DOHH2 (cell line): ENCODE data around the gene PIK3R2.

ENCODE experiments used
- H3F3A ChIP-seq: fragments of 200-600 bp; sonication (generic), shearing (Covaris generic); 2 replicates; pipeline ENCODE4 v1.6.0; 2016; ENCODE audit warnings: antibody characterized with exemption, mild to moderate bottlenecking; ENCODE audit not compliant: control insufficient read depth, insufficient read depth
- H3K27ac ChIP-seq: fragments of 200-600 bp; sonication (generic); 2 replicates; pipeline ENCODE4 v1.5.1; 2014; ENCODE audit warnings: low read depth, mild to moderate bottlenecking, low read length, moderate library complexity
- H3K27me3 ChIP-seq: fragments of 200-600 bp; sonication (generic); 2 replicates; pipeline ENCODE4 v1.6.1; 2014; ENCODE audit warnings: mild to moderate bottlenecking, low read length, mixed read lengths; ENCODE audit not compliant: control insufficient read depth
- H3K36me3 ChIP-seq: fragments of 200-600 bp; sonication (generic); 2 replicates; pipeline ENCODE4 v1.6.1; 2014; ENCODE audit warnings: mild to moderate bottlenecking, low read length, moderate library complexity, mixed read lengths; ENCODE audit not compliant: control insufficient read depth
- H3K4me1 ChIP-seq: fragments of 200-600 bp; sonication (generic); 2 replicates; pipeline ENCODE4 v1.6.1; 2014; ENCODE audit warnings: mild to moderate bottlenecking, low read length, mixed read lengths; ENCODE audit not compliant: control insufficient read depth
- H3K4me2 ChIP-seq: fragments of 200-600 bp; sonication (generic); 2 replicates; pipeline ENCODE4 v1.6.0; 2014; ENCODE audit warnings: mild to moderate bottlenecking, low read length, moderate library complexity
- H3K4me3 ChIP-seq: fragments of 200-600 bp; sonication (generic); 2 replicates; pipeline ENCODE4 v1.5.1; 2014; ENCODE audit warnings: mild to moderate bottlenecking, low read length, mixed read lengths
- H3K79me2 ChIP-seq: fragments of 200-600 bp; sonication (generic); 2 replicates; pipeline ENCODE4 v1.6.1; 2014; ENCODE audit warnings: mild to moderate bottlenecking, low read length, mixed read lengths; ENCODE audit not compliant: control insufficient read depth
- H3K9me2 ChIP-seq: fragments of 200-600 bp; sonication (generic); replicated peaks from 2 replicates; pipeline ENCODE4 v1.6.1; 2014; ENCODE audit warnings: mild to moderate bottlenecking, low read length, mixed read lengths; ENCODE audit not compliant: control insufficient read depth
- H3K9me3 ChIP-seq: fragments of 200-600 bp; sonication (generic); 2 replicates; pipeline ENCODE4 v1.6.1; 2014; ENCODE audit warnings: antibody characterized with exemption, low read length, mixed read lengths; ENCODE audit not compliant: control insufficient read depth, insufficient read depth
- H4K20me1 ChIP-seq: fragments of 200-600 bp; sonication (generic); 2 replicates; pipeline ENCODE4 v1.6.0; 2014; ENCODE audit warnings: low read depth, mild to moderate bottlenecking, antibody characterized with exemption, low read length, moderate library complexity; ENCODE audit not compliant: control insufficient read depth, insufficient read depth
- EZH2phosphoT487 ChIP-seq: fragments of 200-600 bp; sonication (generic); IDR thresholded peaks from 2 replicates; pipeline ENCODE4 v1.6.1; 2017; ENCODE audit warnings: borderline replicate concordance, mild to moderate bottlenecking, antibody characterized with exemption, low read length, moderate library complexity, mixed read lengths
- TF ChIP-seq, protein P1 (sequence below): fragments of 200-600 bp; sonication (generic); IDR thresholded peaks from one replicate; pipeline ENCODE4 v1.5.1; 2014; ENCODE audit warnings: antibody characterized with exemption, mild to moderate bottlenecking, low read depth, low read length; ENCODE audit not compliant: poor library complexity, severe bottlenecking

Gene PIK3R2

DNA sequence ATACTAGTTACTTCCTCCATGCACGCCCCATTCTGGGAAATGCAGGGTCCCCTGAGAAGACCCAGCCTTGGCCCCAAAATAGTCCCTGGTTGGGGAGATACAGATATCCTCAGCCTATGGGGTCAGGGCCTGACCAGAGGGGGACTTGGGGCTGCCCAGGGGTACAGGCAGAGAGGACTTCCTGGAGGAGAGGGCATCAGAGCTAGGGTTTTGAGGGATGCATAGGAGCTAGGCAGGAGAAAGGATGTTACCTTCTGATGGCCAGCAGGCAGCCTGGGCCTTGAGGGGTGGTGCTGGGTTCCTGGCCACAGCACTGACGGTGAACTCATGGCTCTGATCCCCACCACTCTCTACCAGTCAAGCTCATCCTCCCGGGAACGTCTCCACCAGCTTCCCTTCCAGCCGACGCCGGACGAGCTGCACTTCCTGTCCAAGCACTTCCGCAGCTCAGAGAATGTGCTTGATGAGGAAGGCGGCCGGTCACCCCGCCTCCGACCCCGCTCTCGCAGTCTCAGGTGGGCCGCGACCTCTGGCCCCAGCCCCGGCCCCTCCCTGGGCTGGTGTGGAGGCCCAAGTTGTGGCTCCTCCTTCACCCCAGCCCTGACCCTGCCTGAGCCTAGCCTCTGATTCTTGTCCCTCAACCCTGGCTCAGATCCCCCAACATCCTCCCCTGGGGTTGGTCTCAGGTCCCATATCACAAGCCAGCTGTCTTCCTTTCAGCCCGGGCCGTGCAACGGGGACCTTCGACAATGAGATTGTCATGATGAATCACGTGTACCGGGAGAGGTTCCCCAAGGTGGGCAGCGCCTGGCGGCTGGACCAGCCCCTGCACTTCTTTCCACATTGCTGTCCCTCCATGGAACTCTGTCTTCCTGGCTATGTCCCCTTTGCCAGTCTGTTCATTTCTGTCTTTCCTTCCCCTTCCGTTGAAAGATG, 29.8 kb upstream of the PIK3R2 start:
- H3K36me3 ChIP-seq, result peaks cover 26% of the 10 kb centered on the region
- TF ChIP-seq, protein P1, sequence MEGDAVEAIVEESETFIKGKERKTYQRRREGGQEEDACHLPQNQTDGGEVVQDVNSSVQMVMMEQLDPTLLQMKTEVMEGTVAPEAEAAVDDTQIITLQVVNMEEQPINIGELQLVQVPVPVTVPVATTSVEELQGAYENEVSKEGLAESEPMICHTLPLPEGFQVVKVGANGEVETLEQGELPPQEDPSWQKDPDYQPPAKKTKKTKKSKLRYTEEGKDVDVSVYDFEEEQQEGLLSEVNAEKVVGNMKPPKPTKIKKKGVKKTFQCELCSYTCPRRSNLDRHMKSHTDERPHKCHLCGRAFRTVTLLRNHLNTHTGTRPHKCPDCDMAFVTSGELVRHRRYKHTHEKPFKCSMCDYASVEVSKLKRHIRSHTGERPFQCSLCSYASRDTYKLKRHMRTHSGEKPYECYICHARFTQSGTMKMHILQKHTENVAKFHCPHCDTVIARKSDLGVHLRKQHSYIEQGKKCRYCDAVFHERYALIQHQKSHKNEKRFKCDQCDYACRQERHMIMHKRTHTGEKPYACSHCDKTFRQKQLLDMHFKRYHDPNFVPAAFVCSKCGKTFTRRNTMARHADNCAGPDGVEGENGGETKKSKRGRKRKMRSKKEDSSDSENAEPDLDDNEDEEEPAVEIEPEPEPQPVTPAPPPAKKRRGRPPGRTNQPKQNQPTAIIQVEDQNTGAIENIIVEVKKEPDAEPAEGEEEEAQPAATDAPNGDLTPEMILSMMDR, result no peak
- TF ChIP-seq EZH2phosphoT487, result no peak
- no peak overlapping the region for H3K27ac ChIP-seq
- H3K27me3 ChIP-seq, result no peaks in the 10 kb centered on the region
- no peaks in the 10 kb centered on the region for H3K9me2 ChIP-seq
- H3K4me1 ChIP-seq, result peaks cover 22% of the 10 kb centered on the region
- peaks cover 17% of the 10 kb centered on the region for H3K79me2 ChIP-seq
- no peaks in the 10 kb centered on the region; the same call in 1 of the 2 replicates for H4K20me1 ChIP-seq
- no peak overlapping the region for H3K4me3 ChIP-seq
- no peaks in the 10 kb centered on the region for H3K9me3 ChIP-seq
- H3K4me2 ChIP-seq, result no peak overlapping the region
- H3F3A ChIP-seq, result peaks cover 10% of the 10 kb centered on the region

DNA sequence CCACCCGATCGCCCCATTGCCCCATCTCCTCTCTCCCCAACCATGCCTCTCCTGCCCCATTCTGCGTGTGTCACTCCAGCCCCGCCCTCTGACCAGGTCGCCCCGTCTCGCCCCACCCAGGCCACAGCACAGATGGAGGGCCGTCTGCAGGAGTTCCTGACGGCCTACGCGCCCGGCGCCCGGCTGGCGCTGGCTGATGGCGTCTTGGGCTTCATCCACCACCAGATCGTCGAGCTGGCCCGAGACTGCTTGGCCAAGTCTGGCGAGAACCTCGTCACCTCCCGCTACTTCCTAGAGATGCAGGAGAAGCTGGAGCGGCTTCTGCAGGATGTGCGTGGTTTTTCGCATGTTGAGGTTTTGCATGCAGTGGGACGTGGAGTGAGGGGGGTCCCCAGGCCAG, 29.1 kb upstream of the PIK3R2 start:
- Histone ChIP-seq H3K79me2 (peaks cover 10% of the 10 kb centered on the region), H3K27ac (no peak overlapping the region), H3K4me3 (no peak overlapping the region), H4K20me1 (no peaks in the 10 kb centered on the region; the same call in 1 of the 2 replicates), H3K9me3 (no peaks in the 10 kb centered on the region), H3K4me1 (peaks cover 15% of the 10 kb centered on the region), H3K9me2 (no peaks in the 10 kb centered on the region), H3F3A (peaks cover 7% of the 10 kb centered on the region), H3K4me2 (no peak overlapping the region), H3K27me3 (no peaks in the 10 kb centered on the region), H3K36me3 (peaks cover 33% of the 10 kb centered on the region)
- no peak for TF ChIP-seq EZH2phosphoT487
- TF ChIP-seq, protein P1, result no peak

DNA sequence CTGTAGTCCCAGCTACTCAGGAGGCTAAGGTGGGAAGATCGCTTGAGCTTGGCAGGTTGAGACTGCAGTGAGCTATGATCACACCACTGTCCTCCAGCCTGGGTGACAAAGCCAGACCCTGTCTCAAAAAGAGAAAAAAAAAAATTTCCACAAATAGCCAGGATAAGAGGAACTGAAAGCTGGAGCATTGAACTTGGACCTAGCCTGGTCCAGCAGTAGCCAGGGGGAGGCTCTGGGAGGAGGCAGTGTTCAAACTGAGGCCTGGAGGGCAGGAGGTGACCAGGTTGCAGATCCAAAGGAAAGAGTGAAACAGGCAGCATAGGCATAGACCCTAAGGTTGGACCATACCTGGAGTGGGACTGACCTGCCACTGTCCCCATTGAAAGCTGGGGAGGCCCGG, 26.9 kb upstream of the PIK3R2 start:
- 0 out of 2 replicates have a peak, but pooled peaks cover 3% of the 10 kb centered on the region for H3K4me1 ChIP-seq
- H3K27ac ChIP-seq, result no peak overlapping the region
- TF ChIP-seq, protein P1, result no peak
- no peak for TF ChIP-seq EZH2phosphoT487
- H3K4me3 ChIP-seq, result no peak overlapping the region
- no peaks in the 10 kb centered on the region for H3K9me3 ChIP-seq
- no peaks in the 10 kb centered on the region for H3K9me2 ChIP-seq
- H3K27me3 ChIP-seq, result no peaks in the 10 kb centered on the region
- H3K4me2 ChIP-seq, result no peak overlapping the region
- H3K79me2 ChIP-seq, result no peaks in the 10 kb centered on the region
- H3K36me3 ChIP-seq, result peaks cover 43% of the 10 kb centered on the region
- no peaks in the 10 kb centered on the region for H4K20me1 ChIP-seq
- H3F3A ChIP-seq, result no peaks in the 10 kb centered on the region
